Measurements from ENCODE around the gene ALDH1A3. TPM values are rescaled to one million over a fixed set of nuclear protein-coding genes. Genes with fewer than 3 reads are reported as not detected.

The ALDH1A3 gene
- total RNA-seq, 1 donor from 2014 or later: 2.9 TPM

GRCh38 chr15:100889385-100890050 is 9.9 kb downstream of the ALDH1A3 start:
- no peaks in the 10 kb centered on the region for H3K36me3 ChIP-seq
- intact Hi-C loops (cut with micrococcal nuclease): no loop called here
- H3K4me1 ChIP-seq: peaks cover 23% of the 10 kb centered on the region
- peaks cover 93% of the 10 kb centered on the region for H3K27me3 ChIP-seq (ENCODE audit: low read depth)
- peak overlapping the region; percentile 24 for H3K4me3 ChIP-seq
- DNase-seq: peak; percentile 57
- H3K27ac ChIP-seq (replicated peaks): peak overlapping the region; percentile 62
- no peaks in the 10 kb centered on the region for H3K9me3 ChIP-seq (replicated peaks)
- no peak for TF ChIP-seq CTCF (IDR thresholded peaks at IDR 0.05; ENCODE audit: borderline replicate concordance)

- no peak for TF ChIP-seq CTCF (IDR thresholded peaks at IDR 0.05; ENCODE audit: borderline replicate concordance)
- no peaks in the 10 kb centered on the region for H3K9me3 ChIP-seq (replicated peaks)
- no peaks in the 10 kb centered on the region for H3K36me3 ChIP-seq
- no peak overlapping the region for H3K4me3 ChIP-seq
- peak overlapping the region; percentile 62 for H3K27ac ChIP-seq (replicated peaks)
- H3K27me3 ChIP-seq (ENCODE audit: low read depth): peaks cover 93% of the 10 kb centered on the region
- DNase-seq: no peak
- peaks cover 23% of the 10 kb centered on the region for H3K4me1 ChIP-seq
- intact Hi-C loops (cut with micrococcal nuclease): no loop called here
Measured at GRCh38 chr15:100890051-100890720, 10.6 kb downstream of the ALDH1A3 start.

- H3K27me3 ChIP-seq (ENCODE audit: low read depth): peaks cover 91% of the 10 kb centered on the region
- no peak overlapping the region for H3K4me3 ChIP-seq
Measured at GRCh38 chr15:100890850-100891249, 11.2 kb downstream of the ALDH1A3 start.

GRCh38 chr15:100891307-100892012 is 11.8 kb downstream of the ALDH1A3 start:
- intact Hi-C loops (cut with micrococcal nuclease): no loop called here
- no peak overlapping the region for H3K27ac ChIP-seq (replicated peaks)

More at GRCh38 chr15:100890850-100891249, 11.2 kb downstream of the ALDH1A3 start:
- no peak for DNase-seq
- intact Hi-C loops (cut with micrococcal nuclease): no loop called here
- Histone ChIP-seq H3K27ac (replicated peaks) (no peak overlapping the region), H3K4me1 (peaks cover 23% of the 10 kb centered on the region), H3K36me3 (no peaks in the 10 kb centered on the region), H3K9me3 (replicated peaks) (no peaks in the 10 kb centered on the region)
- TF ChIP-seq CTCF (IDR thresholded peaks at IDR 0.05; ENCODE audit: borderline replicate concordance): no peak

More at GRCh38 chr15:100891307-100892012, 11.8 kb downstream of the ALDH1A3 start:
- Histone ChIP-seq H3K27me3 (ENCODE audit: low read depth) (peaks cover 88% of the 10 kb centered on the region), H3K4me1 (peaks cover 23% of the 10 kb centered on the region), H3K4me3 (no peak overlapping the region), H3K9me3 (replicated peaks) (no peaks in the 10 kb centered on the region), H3K36me3 (no peaks in the 10 kb centered on the region)
- TF ChIP-seq CTCF (IDR thresholded peaks at IDR 0.05; ENCODE audit: borderline replicate concordance): no peak
- DNase-seq: no peak
